Measurements from ENCODE around the gene TNFRSF14.

Gene TNFRSF14

DNA sequence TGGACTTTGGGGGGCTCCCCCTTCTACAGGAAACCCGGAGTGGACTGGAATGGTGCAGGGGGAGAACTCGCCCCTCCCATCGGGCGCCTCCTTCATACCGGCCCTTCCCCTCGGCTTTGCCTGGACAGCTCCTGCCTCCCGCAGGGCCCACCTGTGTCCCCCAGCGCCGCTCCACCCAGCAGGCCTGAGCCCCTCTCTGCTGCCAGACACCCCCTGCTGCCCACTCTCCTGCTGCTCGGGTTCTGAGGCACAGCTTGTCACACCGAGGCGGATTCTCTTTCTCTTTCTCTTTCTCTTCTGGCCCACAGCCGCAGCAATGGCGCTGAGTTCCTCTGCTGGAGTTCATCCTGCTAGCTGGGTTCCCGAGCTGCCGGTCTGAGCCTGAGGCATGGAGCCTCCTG, at the start of gene TNFRSF14:
TNFRSF14 (plus strand) TSS at position 95 of the 401 bp plus-strand sequence; CDS start at position 389, 294 bp downstream.
- Histone ChIP-seq H3K36me3 (ENCODE audit: control insufficient read depth, insufficient read depth, low read length) (peaks cover 24% of the 10 kb centered on the region), H3K4me3 (replicated peaks; ENCODE audit: low read depth, low read length) (peak within 1 kb of the TSS; percentile 91), H3K27me3 (replicated peaks; ENCODE audit: control insufficient read depth, insufficient read depth, low read length) (no peaks in the 10 kb centered on the region)
- TF ChIP-seq, protein P1, sequence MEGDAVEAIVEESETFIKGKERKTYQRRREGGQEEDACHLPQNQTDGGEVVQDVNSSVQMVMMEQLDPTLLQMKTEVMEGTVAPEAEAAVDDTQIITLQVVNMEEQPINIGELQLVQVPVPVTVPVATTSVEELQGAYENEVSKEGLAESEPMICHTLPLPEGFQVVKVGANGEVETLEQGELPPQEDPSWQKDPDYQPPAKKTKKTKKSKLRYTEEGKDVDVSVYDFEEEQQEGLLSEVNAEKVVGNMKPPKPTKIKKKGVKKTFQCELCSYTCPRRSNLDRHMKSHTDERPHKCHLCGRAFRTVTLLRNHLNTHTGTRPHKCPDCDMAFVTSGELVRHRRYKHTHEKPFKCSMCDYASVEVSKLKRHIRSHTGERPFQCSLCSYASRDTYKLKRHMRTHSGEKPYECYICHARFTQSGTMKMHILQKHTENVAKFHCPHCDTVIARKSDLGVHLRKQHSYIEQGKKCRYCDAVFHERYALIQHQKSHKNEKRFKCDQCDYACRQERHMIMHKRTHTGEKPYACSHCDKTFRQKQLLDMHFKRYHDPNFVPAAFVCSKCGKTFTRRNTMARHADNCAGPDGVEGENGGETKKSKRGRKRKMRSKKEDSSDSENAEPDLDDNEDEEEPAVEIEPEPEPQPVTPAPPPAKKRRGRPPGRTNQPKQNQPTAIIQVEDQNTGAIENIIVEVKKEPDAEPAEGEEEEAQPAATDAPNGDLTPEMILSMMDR (IDR thresholded peaks at IDR 0.05; ENCODE audit: insufficient read depth, low read length, poor library complexity, severe bottlenecking): peak; percentile 28
- peak; percentile 74 for DNase-seq (ENCODE audit: extremely low read depth, insufficient read length)

- H3K4me3 ChIP-seq (replicated peaks; ENCODE audit: low read depth, low read length): no peak overlapping the region
- TF ChIP-seq, protein P1 (IDR thresholded peaks at IDR 0.05; ENCODE audit: insufficient read depth, low read length, poor library complexity, severe bottlenecking): no peak
- H3K27me3 ChIP-seq (replicated peaks; ENCODE audit: control insufficient read depth, insufficient read depth, low read length): no peaks in the 10 kb centered on the region
- H3K36me3 ChIP-seq (ENCODE audit: control insufficient read depth, insufficient read depth, low read length): peaks cover 23% of the 10 kb centered on the region
- DNase-seq (ENCODE audit: extremely low read depth, insufficient read length): no peak
These were observed 49.1 kb upstream of the TNFRSF14 start for GRCh38 chr1:2506901-2507565.

DNA sequence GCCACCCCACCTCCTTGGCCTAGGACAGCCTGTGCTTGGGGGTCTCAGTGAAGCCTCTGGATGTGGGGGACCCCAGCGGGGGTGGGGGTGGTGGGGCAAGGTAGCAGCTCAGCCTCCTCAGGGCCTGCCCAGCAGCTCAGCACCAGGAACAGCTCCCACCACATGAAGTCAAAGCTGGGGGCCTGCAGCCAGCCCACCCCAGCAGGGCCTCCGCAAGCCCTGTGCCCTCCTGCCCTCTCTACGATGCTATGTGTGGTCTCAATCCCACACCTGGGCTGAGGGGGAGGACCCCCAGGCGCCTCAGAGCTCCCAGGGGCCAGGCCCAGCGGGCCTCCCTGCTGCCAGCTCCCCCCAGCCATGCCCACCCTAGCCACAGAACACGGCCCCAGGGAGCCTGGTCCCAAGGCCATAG, 48.4 kb upstream of the TNFRSF14 start:
- no peak for DNase-seq (ENCODE audit: extremely low read depth, insufficient read length)
- H3K27me3 ChIP-seq (replicated peaks; ENCODE audit: control insufficient read depth, insufficient read depth, low read length): no peaks in the 10 kb centered on the region
- TF ChIP-seq, protein P1 (IDR thresholded peaks at IDR 0.05; ENCODE audit: insufficient read depth, low read length, poor library complexity, severe bottlenecking): no peak
- H3K4me3 ChIP-seq (replicated peaks; ENCODE audit: low read depth, low read length): no peak overlapping the region
- peaks cover 26% of the 10 kb centered on the region for H3K36me3 ChIP-seq (ENCODE audit: control insufficient read depth, insufficient read depth, low read length)

GRCh38 chr1:2508180-2508579, 48.0 kb upstream of the TNFRSF14 start:
- no peaks in the 10 kb centered on the region for H3K27me3 ChIP-seq (replicated peaks; ENCODE audit: control insufficient read depth, insufficient read depth, low read length)
- H3K4me3 ChIP-seq (replicated peaks; ENCODE audit: low read depth, low read length): no peak overlapping the region
- TF ChIP-seq, protein P1 (IDR thresholded peaks at IDR 0.05; ENCODE audit: insufficient read depth, low read length, poor library complexity, severe bottlenecking): no peak
- no peak for DNase-seq (ENCODE audit: extremely low read depth, insufficient read length)
- H3K36me3 ChIP-seq (ENCODE audit: control insufficient read depth, insufficient read depth, low read length): peaks cover 30% of the 10 kb centered on the region

GRCh38 chr1:2508751-2509150, 47.4 kb upstream of the TNFRSF14 start:
- Histone ChIP-seq H3K36me3 (ENCODE audit: control insufficient read depth, insufficient read depth, low read length) (peaks cover 35% of the 10 kb centered on the region), H3K4me3 (replicated peaks; ENCODE audit: low read depth, low read length) (no peak overlapping the region), H3K27me3 (replicated peaks; ENCODE audit: control insufficient read depth, insufficient read depth, low read length) (no peaks in the 10 kb centered on the region)
- TF ChIP-seq, protein P1 (IDR thresholded peaks at IDR 0.05; ENCODE audit: insufficient read depth, low read length, poor library complexity, severe bottlenecking): no peak
- no peak for DNase-seq (ENCODE audit: extremely low read depth, insufficient read length)

Data from GM06990 (cell line).